Smooth muscle cell (in vitro differentiated cells): Measurements from ENCODE around the gene NOL6. TPM values are rescaled to one million over a fixed set of nuclear protein-coding genes. Genes with fewer than 3 reads are reported as not detected.

ENCODE experiments used
- DNase-seq: peaks from one replicate; lab custom pipeline; 2025; ENCODE audit not compliant: unreplicated experiment; lab: John Stamatoyannopoulos, UW
- H2AFZ ChIP-seq: fragments of 200-600 bp; sonication (generic); 2 replicates; pipeline ENCODE4 v1.6.0; 2016; ENCODE audit warnings: antibody characterized with exemption, low read depth, mild to moderate bottlenecking
- H3F3A ChIP-seq: fragments of 200-600 bp; sonication (generic); 2 replicates; pipeline ENCODE4 v1.6.0; 2017; ENCODE audit warnings: antibody characterized with exemption, low read depth
- H3K27ac ChIP-seq: fragments of 200-600 bp; sonication (generic); 2 replicates; pipeline ENCODE4 v1.5.1; 2016; ENCODE audit warnings: low read depth, mild to moderate bottlenecking
- H3K27me3 ChIP-seq: fragments of 200-600 bp; sonication (generic); 2 replicates; pipeline ENCODE4 v1.6.1; 2016; ENCODE audit warnings: low read depth, mild to moderate bottlenecking
- H3K36me3 ChIP-seq: fragments of 200-600 bp; sonication (generic); 2 replicates; pipeline ENCODE4 v1.5.1; 2016; ENCODE audit warnings: low read depth
- H3K4me1 ChIP-seq: fragments of 200-600 bp; sonication (generic); 2 replicates; pipeline ENCODE4 v1.5.1; 2016; ENCODE audit warnings: low read depth
- H3K4me2 ChIP-seq: fragments of 200-600 bp; sonication (generic); 2 replicates; pipeline ENCODE4 v1.6.0; 2016; ENCODE audit warnings: mild to moderate bottlenecking
- H3K4me3 ChIP-seq: fragments of 200-600 bp; sonication (generic); 2 replicates; pipeline ENCODE4 v1.5.1; 2016; ENCODE audit warnings: mild to moderate bottlenecking
- H3K79me2 ChIP-seq: fragments of 200-600 bp; sonication (generic); 2 replicates; pipeline ENCODE4 v1.6.0; 2016; ENCODE audit warnings: low read depth, mild to moderate bottlenecking
- H3K9ac ChIP-seq: fragments of 200-600 bp; sonication (generic); 2 replicates; pipeline ENCODE4 v1.6.0; 2016; ENCODE audit warnings: low read depth
- H3K9me3 ChIP-seq: fragments of 200-600 bp; sonication (generic); replicated peaks from 2 replicates; pipeline ENCODE4 v1.5.1; 2016; ENCODE audit warnings: low read depth
- H4K20me1 ChIP-seq: fragments of 200-600 bp; sonication (generic); 2 replicates; pipeline ENCODE4 v1.6.0; 2016; ENCODE audit warnings: low read depth
- WGBS: methylation state at CpG from one replicate; pipeline ENCODE4 v1.1.7; 2016; ENCODE audit warnings: low lambda C conversion rate; 5-methylcytosine and 5-hydroxymethylcytosine counted together
- polyA plus RNA-seq: library from polyadenylated mRNA; unstranded; fragments of >200 nt; fragmentation: Nextera tagmentation; extraction: Ambion mirVana; gene quantifications from 2 replicates; pipeline ENCODE4 v1.2.1, GENCODE V29; 2016
- total RNA-seq: library from RNA; depleted of rRNA; stranded (reverse); fragments of >200 nt; gene quantifications from 2 replicates; pipeline ENCODE4 v1.2.3, GENCODE V29; 2014
- TF ChIP-seq, protein P1 (sequence below): fragments of 200-600 bp; sonication (generic); IDR thresholded peaks from 2 replicates; pipeline ENCODE4 v1.5.1; 2017; ENCODE audit warnings: borderline replicate concordance, mild to moderate bottlenecking, antibody characterized with exemption; ENCODE audit not compliant: insufficient read depth, poor library complexity, severe bottlenecking

Gene NOL6
- total and polyA plus RNA-seq, 2 experiments from 2014 or later = 23.0 to 23.4 TPM

- WGBS = 82% methylated on average over 8 of the region's 8 CpGs
Observed at GRCh38 chr9:33418090-33418489, 55.6 kb downstream of the NOL6 start.

DNA sequence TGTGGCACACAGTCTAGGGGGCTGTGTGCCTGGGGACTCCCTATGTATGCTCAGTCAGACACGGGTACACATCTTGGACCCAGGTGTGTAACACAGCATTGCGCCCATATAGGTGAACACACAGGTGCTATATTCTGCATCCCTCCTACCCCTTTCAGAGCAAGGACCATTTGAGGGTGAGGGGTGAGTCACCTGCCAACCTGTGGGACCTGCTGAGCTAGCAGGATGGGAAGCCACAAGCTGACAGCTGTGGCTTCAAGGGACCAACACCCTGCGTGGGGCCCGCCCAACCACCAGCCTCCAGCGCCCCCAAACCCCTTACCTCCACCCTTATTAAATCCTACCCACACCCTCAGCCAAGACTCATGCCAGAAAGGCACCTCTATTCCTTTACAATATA lies 56.7 kb downstream of the NOL6 start:
- no peaks in the 10 kb centered on the region for H3F3A ChIP-seq
- H3K79me2 ChIP-seq = no peaks in the 10 kb centered on the region
- H3K27me3 ChIP-seq = no peaks in the 10 kb centered on the region
- 66% methylated on average over 5 of the region's 5 CpGs for WGBS
- H3K27ac ChIP-seq = no peak overlapping the region
- TF ChIP-seq, protein P1, sequence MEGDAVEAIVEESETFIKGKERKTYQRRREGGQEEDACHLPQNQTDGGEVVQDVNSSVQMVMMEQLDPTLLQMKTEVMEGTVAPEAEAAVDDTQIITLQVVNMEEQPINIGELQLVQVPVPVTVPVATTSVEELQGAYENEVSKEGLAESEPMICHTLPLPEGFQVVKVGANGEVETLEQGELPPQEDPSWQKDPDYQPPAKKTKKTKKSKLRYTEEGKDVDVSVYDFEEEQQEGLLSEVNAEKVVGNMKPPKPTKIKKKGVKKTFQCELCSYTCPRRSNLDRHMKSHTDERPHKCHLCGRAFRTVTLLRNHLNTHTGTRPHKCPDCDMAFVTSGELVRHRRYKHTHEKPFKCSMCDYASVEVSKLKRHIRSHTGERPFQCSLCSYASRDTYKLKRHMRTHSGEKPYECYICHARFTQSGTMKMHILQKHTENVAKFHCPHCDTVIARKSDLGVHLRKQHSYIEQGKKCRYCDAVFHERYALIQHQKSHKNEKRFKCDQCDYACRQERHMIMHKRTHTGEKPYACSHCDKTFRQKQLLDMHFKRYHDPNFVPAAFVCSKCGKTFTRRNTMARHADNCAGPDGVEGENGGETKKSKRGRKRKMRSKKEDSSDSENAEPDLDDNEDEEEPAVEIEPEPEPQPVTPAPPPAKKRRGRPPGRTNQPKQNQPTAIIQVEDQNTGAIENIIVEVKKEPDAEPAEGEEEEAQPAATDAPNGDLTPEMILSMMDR = no peak
- no peaks in the 10 kb centered on the region for H3K36me3 ChIP-seq
- no peak overlapping the region for H3K4me2 ChIP-seq
- no peak overlapping the region for H2AFZ ChIP-seq
- no peak overlapping the region for H3K4me3 ChIP-seq
- no peaks in the 10 kb centered on the region for H3K4me1 ChIP-seq
- no peak overlapping the region for H3K9ac ChIP-seq
- no peak for DNase-seq
- no peaks in the 10 kb centered on the region for H4K20me1 ChIP-seq
- H3K9me3 ChIP-seq = no peaks in the 10 kb centered on the region

More at GRCh38 chr9:33418090-33418489, 55.6 kb downstream of the NOL6 start:
- H3K79me2 ChIP-seq = no peaks in the 10 kb centered on the region
- no peaks in the 10 kb centered on the region for H3F3A ChIP-seq
- H3K36me3 ChIP-seq = no peaks in the 10 kb centered on the region
- TF ChIP-seq, protein P1 = no peak
- H4K20me1 ChIP-seq = no peaks in the 10 kb centered on the region
- H2AFZ ChIP-seq = no peak overlapping the region
- H3K27me3 ChIP-seq = no peaks in the 10 kb centered on the region
- no peaks in the 10 kb centered on the region for H3K9me3 ChIP-seq
- H3K27ac ChIP-seq = no peak overlapping the region
- H3K9ac ChIP-seq = no peak overlapping the region
- H3K4me1 ChIP-seq = no peaks in the 10 kb centered on the region
- H3K4me2 ChIP-seq = no peak overlapping the region
- H3K4me3 ChIP-seq = no peak overlapping the region
- DNase-seq = no peak

GRCh38 chr9:33415501-33416038 lies 58.2 kb downstream of the NOL6 start:
- no peak overlapping the region for H3K27ac ChIP-seq
- peak overlapping the region; percentile 54 for H2AFZ ChIP-seq
- 33% methylated on average over 9 of the region's 9 CpGs for WGBS
- H3K9me3 ChIP-seq = no peaks in the 10 kb centered on the region
- H3K4me3 ChIP-seq = no peak overlapping the region
- H3F3A ChIP-seq = no peaks in the 10 kb centered on the region
- no peaks in the 10 kb centered on the region for H3K4me1 ChIP-seq
- H3K79me2 ChIP-seq = no peaks in the 10 kb centered on the region
- DNase-seq = no peak
- no peaks in the 10 kb centered on the region for H3K27me3 ChIP-seq
- TF ChIP-seq, protein P1 = peak; percentile 63
- H3K36me3 ChIP-seq = no peaks in the 10 kb centered on the region
- H3K9ac ChIP-seq = no peak overlapping the region
- no peak overlapping the region for H3K4me2 ChIP-seq
- no peaks in the 10 kb centered on the region for H4K20me1 ChIP-seq

DNA sequence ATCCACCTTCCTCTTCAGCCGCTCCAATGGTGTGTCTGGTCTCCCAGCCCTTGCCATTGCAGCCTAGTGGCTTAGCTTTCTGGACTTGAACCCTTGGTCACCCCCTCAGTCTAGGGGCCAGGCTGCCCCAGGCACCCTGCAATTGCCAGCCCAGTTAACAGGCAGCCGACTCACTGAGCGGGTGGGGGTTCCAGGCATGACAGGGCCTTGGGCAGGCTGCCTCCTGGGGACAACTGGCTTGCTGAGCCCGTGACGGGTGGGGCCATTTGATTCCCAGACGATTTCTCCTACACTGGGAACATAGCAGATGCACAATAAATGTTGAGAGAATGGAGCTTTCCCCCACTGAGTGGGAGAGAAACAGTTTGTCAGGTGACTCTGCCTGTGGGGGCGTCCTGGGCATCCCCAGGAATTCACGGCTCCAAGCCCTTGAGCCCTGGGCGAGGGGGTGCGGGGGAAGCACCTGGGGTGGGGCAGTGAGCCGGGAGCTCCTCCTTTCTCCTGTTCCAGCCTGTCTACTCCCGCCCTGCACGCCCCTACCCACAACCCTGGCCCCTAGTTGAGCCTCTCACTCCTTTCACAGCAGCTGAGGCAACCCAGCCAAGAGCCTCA lies 58.7 kb downstream of the NOL6 start:
- DNase-seq = no peak
- H3K9me3 ChIP-seq = no peaks in the 10 kb centered on the region
- no peaks in the 10 kb centered on the region for H3K36me3 ChIP-seq
- H3K9ac ChIP-seq = no peak overlapping the region
- no peak overlapping the region for H2AFZ ChIP-seq
- H3K79me2 ChIP-seq = no peaks in the 10 kb centered on the region
- H3F3A ChIP-seq = no peaks in the 10 kb centered on the region
- H3K27me3 ChIP-seq = no peaks in the 10 kb centered on the region
- no peak overlapping the region for H3K4me2 ChIP-seq
- 80% methylated on average over 11 of the region's 13 CpGs for WGBS
- TF ChIP-seq, protein P1 = no peak
- no peaks in the 10 kb centered on the region for H3K4me1 ChIP-seq
- no peaks in the 10 kb centered on the region for H4K20me1 ChIP-seq
- H3K27ac ChIP-seq = no peak overlapping the region
- H3K4me3 ChIP-seq = no peak overlapping the region
